ENCODE results near the gene KDM8. TPM values are rescaled to one million over a fixed set of nuclear protein-coding genes. Genes with fewer than 3 reads are reported as not detected.

Gene KDM8
- total and polyA plus RNA-seq, 5 donors = 3.1 to 6.1 (median 5.0) TPM

GRCh38 chr16:27224271-27224737 lies 21.0 kb downstream of the KDM8 start:
- intact Hi-C loops (cut with DNase I) = no loop called here
- peaks cover 7% of the 10 kb centered on the region for H3K4me1 ChIP-seq (ENCODE audit: control insufficient read depth, insufficient read depth, low read length)
- H3K9me3 ChIP-seq (ENCODE audit: control insufficient read depth, low read length) = no peaks in the 10 kb centered on the region
- DNase-seq (peak in 2 of 3 donors; percentile 53 to 60), ATAC-seq (no peak)
- no peaks in the 10 kb centered on the region for H3K27me3 ChIP-seq (ENCODE audit: control insufficient read depth, insufficient read depth)
- 90% methylated on average over 14 of the region's 14 CpGs for WGBS
- H3K27ac ChIP-seq (ENCODE audit: low read length) = no peak overlapping the region
- H3K4me3 ChIP-seq (ENCODE audit: low read length) = no peak overlapping the region

DNA sequence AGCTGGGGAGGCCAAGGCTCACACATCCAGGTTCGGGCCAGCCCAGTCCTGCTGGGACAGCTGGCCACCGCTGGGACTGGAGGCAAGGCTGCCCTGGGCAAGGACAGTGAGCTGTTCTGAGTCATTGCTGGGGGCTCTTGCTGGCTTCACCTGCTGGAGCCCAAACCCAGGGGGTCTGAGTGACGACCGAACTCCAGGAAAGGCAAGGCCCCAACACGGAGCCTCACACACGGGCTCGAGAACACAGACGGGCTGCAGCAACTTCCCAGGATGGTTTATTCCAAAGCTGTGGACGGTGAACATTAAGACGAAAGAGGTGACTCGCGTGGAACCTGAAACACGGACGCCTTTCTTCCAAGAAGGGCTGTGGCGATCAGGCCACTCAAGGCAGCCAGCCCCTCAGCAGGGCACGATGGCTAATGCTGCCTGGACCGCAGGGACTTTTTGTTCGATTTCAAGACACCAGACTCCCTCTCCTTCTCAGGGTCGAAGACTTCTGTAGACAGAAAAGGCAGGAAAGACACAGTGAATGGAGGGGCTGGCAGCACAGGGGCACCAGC lies 21.5 kb downstream of the KDM8 start:
- intact Hi-C loops (cut with DNase I) = no loop called here
- Histone ChIP-seq H3K4me1 (ENCODE audit: control insufficient read depth, insufficient read depth, low read length) (peaks cover 7% of the 10 kb centered on the region), H3K27me3 (ENCODE audit: control insufficient read depth, insufficient read depth) (no peaks in the 10 kb centered on the region), H3K9me3 (ENCODE audit: control insufficient read depth, low read length) (no peaks in the 10 kb centered on the region), H3K27ac (ENCODE audit: low read length) (no peak overlapping the region), H3K4me3 (ENCODE audit: low read length) (no peak overlapping the region)
- no peak for ATAC-seq
- DNase-seq = peak in 1 of 3 donors; percentile 31
- WGBS = 79% methylated on average over 19 of the region's 19 CpGs

DNA sequence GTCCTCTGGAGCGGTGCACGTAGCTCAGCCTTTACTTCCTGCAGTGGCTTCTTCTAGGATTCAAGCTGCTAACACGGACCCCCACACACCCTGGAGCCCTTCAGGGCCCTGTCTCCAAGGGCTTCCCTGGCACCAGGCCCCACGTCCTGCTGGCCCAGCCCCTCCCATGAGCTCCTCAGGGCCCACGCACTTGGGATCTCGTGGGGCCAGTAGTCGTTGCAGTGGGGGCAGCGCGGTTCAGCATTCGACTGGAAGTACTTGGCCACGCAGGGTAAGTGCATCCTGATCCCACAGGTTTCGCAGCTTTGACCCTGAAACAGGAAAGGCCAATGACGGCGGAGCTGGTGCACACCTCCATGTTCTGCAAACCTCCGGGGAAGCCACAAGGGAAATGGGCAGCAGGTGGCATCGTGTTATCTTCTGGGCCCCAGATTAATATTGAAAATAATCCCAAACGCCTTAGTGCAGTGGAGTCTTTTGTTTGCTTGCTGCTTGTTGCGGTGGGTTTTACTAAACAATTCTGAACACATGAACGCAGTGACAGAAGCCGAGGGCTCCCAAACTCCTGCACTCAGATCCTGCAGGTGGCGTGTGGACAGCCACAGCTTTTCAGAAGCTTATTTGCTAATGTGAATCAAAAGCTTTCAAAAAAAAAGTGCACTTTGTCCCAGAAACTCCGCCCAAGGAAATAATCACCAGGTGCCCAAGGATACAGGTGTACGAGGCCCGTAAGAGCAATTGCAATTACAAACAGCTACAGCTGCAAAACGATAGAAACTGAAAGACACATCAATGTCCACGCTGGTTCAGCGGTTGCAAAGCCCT lies 22.4 kb downstream of the KDM8 start:
- H3K27ac ChIP-seq (ENCODE audit: low read length) = no peak overlapping the region
- intact Hi-C loops (cut with DNase I) = no loop called here
- WGBS = 74% methylated on average over 27 of the region's 27 CpGs
- DNase-seq (peak in 2 of 3 donors; percentile 60 to 68), ATAC-seq (no peak)
- no peaks in the 10 kb centered on the region for H3K9me3 ChIP-seq (ENCODE audit: control insufficient read depth, low read length)
- no peak overlapping the region for H3K4me3 ChIP-seq (ENCODE audit: low read length)
- no peaks in the 10 kb centered on the region for H3K27me3 ChIP-seq (ENCODE audit: control insufficient read depth, insufficient read depth)
- peaks cover 7% of the 10 kb centered on the region for H3K4me1 ChIP-seq (ENCODE audit: control insufficient read depth, insufficient read depth, low read length)

DNA sequence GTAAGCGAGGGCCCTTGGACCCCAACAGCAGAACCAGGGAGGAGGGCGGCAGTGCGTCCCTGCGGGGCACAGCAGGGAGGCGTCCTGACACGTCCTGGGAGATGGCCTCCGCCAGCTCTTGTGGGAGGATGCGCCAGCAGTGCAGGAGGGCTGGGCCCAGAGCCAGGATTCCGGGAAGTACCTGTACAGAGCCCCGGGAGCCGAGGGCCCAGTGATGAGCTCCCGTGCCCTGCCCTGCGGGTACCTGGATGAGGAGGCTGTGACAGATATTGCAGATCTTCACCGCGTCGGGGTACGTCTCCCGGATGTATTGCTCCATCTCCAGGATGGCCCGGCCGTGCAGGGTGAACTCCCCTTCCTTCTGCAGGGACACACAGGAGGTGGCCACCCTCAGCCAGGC lies 23.1 kb downstream of the KDM8 start:
- H3K27me3 ChIP-seq (ENCODE audit: control insufficient read depth, insufficient read depth) = no peaks in the 10 kb centered on the region
- DNase-seq (peak in 2 of 3 donors; percentile 60 to 61), ATAC-seq (no peak)
- no peak overlapping the region for H3K4me3 ChIP-seq (ENCODE audit: low read length)
- no peak overlapping the region for H3K27ac ChIP-seq (ENCODE audit: low read length)
- 83% methylated on average over 20 of the region's 20 CpGs for WGBS
- H3K9me3 ChIP-seq (ENCODE audit: control insufficient read depth, low read length) = no peaks in the 10 kb centered on the region
- peaks cover 7% of the 10 kb centered on the region for H3K4me1 ChIP-seq (ENCODE audit: control insufficient read depth, insufficient read depth, low read length)
- intact Hi-C loops (cut with DNase I) = no loop called here

DNA sequence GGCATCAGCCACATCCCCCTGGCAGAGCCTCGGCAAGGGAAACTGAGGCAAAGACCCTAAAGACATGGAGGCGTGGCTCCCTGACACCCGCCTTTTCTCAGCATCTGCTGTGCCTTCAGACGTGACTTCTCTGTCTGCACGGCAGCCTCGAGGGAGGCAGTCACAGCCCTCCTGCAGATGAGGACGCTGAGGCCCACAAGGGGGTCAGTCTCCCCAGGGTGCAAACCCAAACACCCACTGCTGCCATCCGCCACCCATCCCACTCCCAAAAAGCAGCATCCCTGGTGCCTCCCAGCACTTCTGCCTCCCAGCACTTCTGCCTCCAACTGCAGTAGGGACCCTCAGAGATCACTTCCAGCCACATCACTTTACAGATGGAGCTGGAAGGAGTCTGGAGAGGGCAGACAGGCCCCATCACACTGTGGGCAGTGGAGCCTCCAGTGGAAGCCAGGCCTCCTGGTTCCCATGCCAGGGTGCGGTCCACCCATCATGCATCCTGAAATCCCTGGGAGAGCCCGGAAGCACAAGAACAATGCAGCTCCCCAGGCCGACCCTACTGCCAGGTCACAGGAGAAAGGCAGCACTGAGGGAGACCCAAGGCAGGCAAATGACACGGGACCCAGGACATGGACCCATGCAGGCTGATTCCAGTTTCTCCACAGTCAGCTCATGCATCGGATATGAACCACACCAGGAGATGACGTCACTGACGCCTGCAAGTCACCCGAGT lies 23.8 kb downstream of the KDM8 start:
- H3K4me3 ChIP-seq (ENCODE audit: low read length) = no peak overlapping the region
- no peaks in the 10 kb centered on the region for H3K9me3 ChIP-seq (ENCODE audit: control insufficient read depth, low read length)
- 88% methylated on average over 16 of the region's 16 CpGs for WGBS
- ATAC-seq (no peak), DNase-seq (peak in 2 of 3 donors; percentile 28 to 30)
- H3K27ac ChIP-seq (ENCODE audit: low read length) = no peak overlapping the region
- intact Hi-C loops (cut with DNase I) = no loop called here
- no peaks in the 10 kb centered on the region for H3K27me3 ChIP-seq (ENCODE audit: control insufficient read depth, insufficient read depth)
- H3K4me1 ChIP-seq (ENCODE audit: control insufficient read depth, insufficient read depth, low read length) = peaks cover 7% of the 10 kb centered on the region

- no peaks in the 10 kb centered on the region for H3K27me3 ChIP-seq (ENCODE audit: control insufficient read depth, insufficient read depth)
- ATAC-seq (no peak), DNase-seq (peak in 1 of 3 donors; percentile 36)
- intact Hi-C loops (cut with DNase I) = no loop called here
- no peak overlapping the region for H3K4me3 ChIP-seq (ENCODE audit: low read length)
- no peak overlapping the region for H3K27ac ChIP-seq (ENCODE audit: low read length)
- no peaks in the 10 kb centered on the region for H3K9me3 ChIP-seq (ENCODE audit: control insufficient read depth, low read length)
- no peaks in the 10 kb centered on the region for H3K4me1 ChIP-seq (ENCODE audit: control insufficient read depth, insufficient read depth, low read length)
- 89% methylated on average over 12 of the region's 12 CpGs for WGBS
Observed at GRCh38 chr16:27228045-27228444, 24.7 kb downstream of the KDM8 start.

GRCh38 chr16:27228621-27229501 lies 25.5 kb downstream of the KDM8 start:
- DNase-seq = peak in 1 of 3 donors; percentile 55
- no peak overlapping the region for H3K4me3 ChIP-seq (ENCODE audit: low read length)
- intact Hi-C loops (cut with DNase I) = no loop called here
- WGBS = 74% methylated on average over 21 of the region's 21 CpGs
- H3K9me3 ChIP-seq (ENCODE audit: control insufficient read depth, low read length) = no peaks in the 10 kb centered on the region
- no peak for ATAC-seq
- no peaks in the 10 kb centered on the region for H3K27me3 ChIP-seq (ENCODE audit: control insufficient read depth, insufficient read depth)
- H3K27ac ChIP-seq (ENCODE audit: low read length) = no peak overlapping the region
- no peaks in the 10 kb centered on the region for H3K4me1 ChIP-seq (ENCODE audit: control insufficient read depth, insufficient read depth, low read length)

DNA sequence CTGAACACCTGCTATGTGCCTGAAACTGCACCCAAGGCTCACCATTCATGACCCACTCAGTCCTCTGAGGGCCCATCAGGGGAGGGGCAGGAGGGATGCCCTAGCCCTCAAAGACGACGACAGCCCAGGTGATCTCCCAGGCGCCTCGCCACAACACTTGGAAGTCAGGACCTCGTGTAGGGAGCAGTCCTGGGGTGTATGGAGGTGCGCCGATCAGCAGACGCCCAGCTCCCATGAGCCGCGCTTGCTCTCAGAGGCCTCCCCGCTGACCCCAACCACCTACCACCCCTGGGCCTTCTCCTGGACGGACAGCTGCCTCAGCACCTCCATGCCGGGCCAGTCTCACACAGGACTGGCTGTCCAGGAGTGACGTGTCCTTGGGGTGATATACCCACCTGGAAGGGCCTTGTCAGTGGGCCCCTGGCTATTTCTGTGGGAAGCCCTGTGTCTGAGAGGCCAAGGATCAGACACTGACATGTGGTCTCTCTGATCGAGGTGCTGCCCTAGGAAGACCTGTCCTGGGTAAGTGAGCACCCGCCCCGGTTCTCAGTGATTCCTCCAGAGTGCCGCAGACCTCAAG lies 26.7 kb downstream of the KDM8 start:
- Histone ChIP-seq H3K27me3 (ENCODE audit: control insufficient read depth, insufficient read depth) (no peaks in the 10 kb centered on the region), H3K4me1 (ENCODE audit: control insufficient read depth, insufficient read depth, low read length) (no peaks in the 10 kb centered on the region), H3K4me3 (ENCODE audit: low read length) (no peak overlapping the region), H3K27ac (ENCODE audit: low read length) (no peak overlapping the region), H3K9me3 (ENCODE audit: control insufficient read depth, low read length) (no peaks in the 10 kb centered on the region)
- WGBS = 94% methylated on average over 18 of the region's 18 CpGs
- ATAC-seq (no peak), DNase-seq (peak in 1 of 3 donors; percentile 46)
- intact Hi-C loops (cut with DNase I) = loop anchor here (5.0 to 10.0 kb wide), 4 partner anchors 37 to 225 kb away; partner anchors contain the start of genes IL4R (in 1 of the 4) and NSMCE1 (in 1 of the 4)

DNA sequence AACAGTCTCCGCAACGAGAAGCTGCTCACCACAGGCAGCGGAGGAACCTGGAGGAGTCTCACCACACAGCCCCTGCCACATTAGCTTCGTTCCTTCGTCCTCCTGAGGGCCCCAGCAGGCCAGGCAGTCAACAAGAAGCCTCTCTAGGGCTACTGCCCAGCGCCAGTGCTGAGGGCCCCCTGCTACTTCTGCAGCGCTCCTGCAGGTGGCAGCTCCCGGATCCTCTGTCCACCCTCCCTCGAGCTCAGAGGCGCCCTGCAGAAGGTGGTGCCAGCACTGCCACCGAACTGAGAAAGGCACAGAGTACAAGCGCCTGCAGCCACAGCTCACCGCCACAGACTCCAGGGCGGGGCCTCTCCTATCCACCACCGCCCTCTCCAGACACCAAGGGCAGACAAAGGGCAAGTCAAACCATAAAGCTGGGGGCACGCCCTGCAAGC lies 27.3 kb downstream of the KDM8 start:
- Histone ChIP-seq H3K4me1 (ENCODE audit: control insufficient read depth, insufficient read depth, low read length) (no peaks in the 10 kb centered on the region), H3K4me3 (ENCODE audit: low read length) (no peak overlapping the region), H3K9me3 (ENCODE audit: control insufficient read depth, low read length) (no peaks in the 10 kb centered on the region), H3K27ac (ENCODE audit: low read length) (no peak overlapping the region), H3K27me3 (ENCODE audit: control insufficient read depth, insufficient read depth) (no peaks in the 10 kb centered on the region)
- 84% methylated on average over 16 of the region's 16 CpGs for WGBS
- ATAC-seq (no peak), DNase-seq (peak in 2 of 3 donors; percentile 53 to 57)
- intact Hi-C loops (cut with DNase I) = loop anchor here (5.0 to 10.0 kb wide), 4 partner anchors 37 to 224 kb away; partner anchors contain the start of genes IL4R (in 1 of the 4) and NSMCE1 (in 1 of the 4)

DNA sequence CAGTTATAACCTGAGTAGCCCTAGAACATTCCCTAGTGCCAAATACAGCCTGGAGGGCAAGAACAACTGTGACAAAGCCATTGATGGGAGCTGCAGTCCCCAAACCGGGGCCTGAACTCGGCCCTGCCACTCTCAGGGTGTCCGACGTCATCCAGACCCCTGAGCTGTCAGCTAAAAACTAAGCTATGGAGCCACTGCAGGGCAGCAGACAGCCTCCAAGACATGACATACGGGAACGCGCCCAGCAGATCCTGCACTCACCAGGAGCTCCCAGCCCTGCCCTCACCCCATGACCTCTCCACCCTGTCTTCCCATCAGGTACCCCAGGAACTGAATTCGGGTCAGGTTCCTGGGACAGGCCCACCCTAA lies 28.4 kb downstream of the KDM8 start:
- H3K9me3 ChIP-seq (ENCODE audit: control insufficient read depth, low read length) = no peaks in the 10 kb centered on the region
- DNase-seq (peak in 1 of 3 donors; percentile 39), ATAC-seq (no peak)
- intact Hi-C loops (cut with DNase I) = loop anchor here (5.0 to 10.0 kb wide), 4 partner anchors 36 to 223 kb away; partner anchors contain the start of genes IL4R (in 1 of the 4) and NSMCE1 (in 1 of the 4)
- WGBS = 87% methylated on average over 8 of the region's 8 CpGs
- H3K27ac ChIP-seq (ENCODE audit: low read length) = no peak overlapping the region
- H3K4me1 ChIP-seq (ENCODE audit: control insufficient read depth, insufficient read depth, low read length) = peaks cover 4% of the 10 kb centered on the region
- H3K27me3 ChIP-seq (ENCODE audit: control insufficient read depth, insufficient read depth) = no peaks in the 10 kb centered on the region
- no peak overlapping the region for H3K4me3 ChIP-seq (ENCODE audit: low read length)
